AG09309 (cell line): ENCODE results near the gene CEP85L.

Experiments used
- DNase-seq: peaks from one replicate; pipeline ENCODE4 v3.0.0-alpha.2; 2010; ENCODE audit warnings: low read depth
- H3K4me3 ChIP-seq: 2 replicates; pipeline ENCODE4 v1.5.1; 2011; ENCODE audit warnings: mild to moderate bottlenecking, low read depth, low read length, moderate library complexity; ENCODE audit not compliant: control insufficient read depth
- TF ChIP-seq, protein P1 (sequence below): IDR thresholded peaks from 2 replicates; pipeline ENCODE4 v1.5.1; 2011; ENCODE audit warnings: mild to moderate bottlenecking, low read depth, low read length, inconsistent platforms; ENCODE audit not compliant: insufficient read depth, control insufficient read depth; ENCODE audit errors: missing control alignments

CEP85L gene

DNA sequence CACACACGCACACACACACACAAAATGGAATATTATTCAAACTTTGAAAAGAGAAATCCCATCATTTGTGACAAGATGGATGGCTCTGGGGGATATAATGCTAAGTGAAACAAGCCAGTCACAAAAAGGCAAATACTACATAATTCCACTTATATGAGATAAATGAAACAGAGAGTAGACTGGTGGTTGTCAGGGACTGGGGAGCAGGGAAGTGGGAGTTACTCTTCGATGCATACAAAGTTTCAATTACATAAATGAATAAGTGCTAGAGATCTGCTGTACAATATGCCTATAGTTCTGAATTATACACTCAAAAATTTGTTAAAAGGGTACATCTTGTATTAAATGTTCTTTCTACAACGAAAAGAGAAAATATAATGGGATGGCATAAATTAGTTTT, 161.4 kb downstream of the CEP85L start:
- no peak overlapping the region for H3K4me3 ChIP-seq
- no peak for DNase-seq
- TF ChIP-seq, protein P1, sequence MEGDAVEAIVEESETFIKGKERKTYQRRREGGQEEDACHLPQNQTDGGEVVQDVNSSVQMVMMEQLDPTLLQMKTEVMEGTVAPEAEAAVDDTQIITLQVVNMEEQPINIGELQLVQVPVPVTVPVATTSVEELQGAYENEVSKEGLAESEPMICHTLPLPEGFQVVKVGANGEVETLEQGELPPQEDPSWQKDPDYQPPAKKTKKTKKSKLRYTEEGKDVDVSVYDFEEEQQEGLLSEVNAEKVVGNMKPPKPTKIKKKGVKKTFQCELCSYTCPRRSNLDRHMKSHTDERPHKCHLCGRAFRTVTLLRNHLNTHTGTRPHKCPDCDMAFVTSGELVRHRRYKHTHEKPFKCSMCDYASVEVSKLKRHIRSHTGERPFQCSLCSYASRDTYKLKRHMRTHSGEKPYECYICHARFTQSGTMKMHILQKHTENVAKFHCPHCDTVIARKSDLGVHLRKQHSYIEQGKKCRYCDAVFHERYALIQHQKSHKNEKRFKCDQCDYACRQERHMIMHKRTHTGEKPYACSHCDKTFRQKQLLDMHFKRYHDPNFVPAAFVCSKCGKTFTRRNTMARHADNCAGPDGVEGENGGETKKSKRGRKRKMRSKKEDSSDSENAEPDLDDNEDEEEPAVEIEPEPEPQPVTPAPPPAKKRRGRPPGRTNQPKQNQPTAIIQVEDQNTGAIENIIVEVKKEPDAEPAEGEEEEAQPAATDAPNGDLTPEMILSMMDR, result no peak

DNA sequence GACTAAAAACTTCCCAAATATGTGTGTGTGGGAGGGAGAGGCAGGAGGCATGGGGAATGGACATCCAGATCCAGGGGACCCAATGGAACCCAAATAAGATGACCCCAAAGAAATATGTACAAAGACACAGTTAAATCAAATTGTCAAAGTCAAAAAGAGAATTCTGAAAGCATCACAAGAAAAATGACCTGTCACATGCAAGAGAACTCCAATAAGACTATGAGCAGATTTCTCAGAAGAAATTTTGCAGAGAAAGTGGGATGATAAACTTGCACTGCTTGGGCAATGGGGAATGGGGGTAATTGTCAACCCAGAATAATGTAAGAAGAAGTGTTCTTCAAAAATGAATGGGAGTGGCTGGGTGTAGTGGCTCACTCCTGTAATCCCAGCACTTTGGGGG, 162.8 kb downstream of the CEP85L start:
- TF ChIP-seq, protein P1, result no peak
- no peak overlapping the region for H3K4me3 ChIP-seq
- no peak for DNase-seq

DNA sequence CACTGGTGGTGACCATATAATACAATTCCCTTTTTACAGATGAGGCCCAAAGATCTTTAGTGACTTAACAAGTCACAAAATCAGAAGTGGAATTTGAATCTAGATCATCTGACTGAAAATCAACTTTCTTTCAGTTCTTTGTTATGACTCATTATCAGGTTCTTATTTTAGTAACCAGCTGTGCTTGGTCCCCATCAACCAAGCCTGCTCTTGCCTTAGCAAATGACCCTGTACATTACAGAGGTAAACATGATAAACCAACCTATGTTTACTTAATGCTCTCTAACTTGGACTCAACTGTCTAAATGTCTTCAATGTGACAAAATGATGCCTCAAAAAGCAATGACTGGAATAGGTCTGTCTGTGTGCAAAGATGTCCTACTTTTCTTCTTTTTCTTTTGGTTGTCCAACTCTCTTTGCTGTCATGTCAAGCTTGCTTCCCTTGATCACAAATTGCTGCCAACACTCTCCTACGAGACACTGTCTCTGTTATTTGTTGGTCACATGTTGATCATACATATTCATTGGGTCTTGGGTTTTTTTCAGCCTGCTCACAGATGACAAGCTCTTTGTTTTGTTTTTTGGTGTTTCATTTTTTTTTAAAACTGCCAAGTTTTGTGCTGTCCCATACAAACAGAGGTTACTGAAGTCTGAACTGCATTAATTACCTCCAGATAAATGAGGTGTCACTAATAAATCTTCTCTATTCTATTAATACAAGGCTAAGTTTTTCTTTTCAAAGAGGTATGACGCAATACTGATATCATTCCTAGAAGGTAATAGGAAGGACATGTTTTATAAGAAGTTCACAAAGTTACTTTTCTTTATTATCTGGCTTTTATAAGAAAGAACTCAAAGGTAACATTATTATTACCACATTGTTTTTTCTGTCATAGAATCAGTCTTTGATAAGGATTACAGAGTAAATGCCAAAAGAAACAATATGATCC, 165.5 kb downstream of the CEP85L start:
- no peak overlapping the region for H3K4me3 ChIP-seq
- no peak for DNase-seq
- TF ChIP-seq, protein P1, result no peak

DNA sequence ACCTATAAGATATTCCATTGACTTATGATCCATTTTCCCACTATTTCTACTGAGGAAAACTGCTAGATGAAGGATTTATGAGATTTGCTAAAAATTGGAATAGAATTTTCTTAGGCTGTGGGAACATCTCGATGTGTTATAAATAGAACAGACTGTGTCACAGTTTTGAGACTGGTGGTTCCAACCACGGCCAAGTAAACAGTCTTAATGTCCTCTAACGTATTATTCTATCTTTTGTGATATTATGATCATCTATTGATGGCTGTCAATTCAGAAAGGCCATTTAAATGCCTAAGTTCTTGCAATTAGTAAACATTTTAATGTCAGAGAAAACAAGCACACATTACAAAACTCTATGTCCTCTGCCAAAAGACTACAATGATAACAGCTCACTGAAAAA, 174.8 kb downstream of the CEP85L start:
- DNase-seq, result no peak
- TF ChIP-seq, protein P1, result no peak
- no peak overlapping the region for H3K4me3 ChIP-seq

DNA sequence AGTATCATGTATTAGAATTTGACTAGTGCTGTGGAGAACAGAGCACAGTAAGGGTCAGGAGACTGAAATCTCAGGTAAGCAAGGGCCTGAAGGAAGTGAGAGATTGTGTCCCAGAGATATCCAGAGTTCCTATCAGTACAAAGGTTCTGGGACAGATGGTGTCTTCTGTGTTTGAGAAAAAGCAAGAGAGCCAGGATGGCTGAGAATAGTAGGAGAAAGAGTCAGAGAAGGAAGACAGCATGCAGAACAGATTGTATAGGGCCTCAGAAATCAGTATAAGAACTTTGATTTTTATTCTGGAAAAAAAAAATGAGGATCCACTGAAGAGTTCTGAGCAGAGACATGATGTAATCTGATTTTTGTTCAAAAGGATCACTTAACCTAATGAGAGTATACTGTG, 178.1 kb downstream of the CEP85L start:
- TF ChIP-seq, protein P1, result no peak
- no peak overlapping the region for H3K4me3 ChIP-seq
- DNase-seq, result no peak

DNA sequence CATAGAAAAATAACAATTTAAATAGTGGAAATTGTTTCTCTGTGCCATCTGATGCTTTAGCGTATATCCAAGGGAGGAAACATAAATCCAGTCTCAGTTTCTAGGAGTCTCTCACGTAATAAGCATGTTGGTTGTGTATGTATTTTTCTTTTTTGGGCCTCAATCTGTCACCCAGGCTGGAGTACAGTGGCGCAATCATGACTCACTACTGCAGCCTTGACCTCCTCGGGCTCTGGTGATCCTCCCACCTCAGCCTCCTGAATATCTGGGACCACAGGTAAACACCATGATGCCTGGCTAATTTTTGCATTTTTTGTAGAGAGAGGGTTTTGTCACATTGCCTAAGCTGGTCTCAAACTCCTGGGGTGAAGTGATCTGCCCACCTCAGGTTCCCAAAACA, 181.9 kb downstream of the CEP85L start:
- no peak overlapping the region for H3K4me3 ChIP-seq
- TF ChIP-seq, protein P1, result no peak
- DNase-seq, result no peak
